HUDEP-2 (cell line): ENCODE results near the gene PPP1R16B.
"Not testable (repeated sequence)": the region's sequence is repeated elsewhere in the genome, so short reads cannot be mapped to it uniquely, and the experiment has no call there.

Experiments used
- DNase-seq, 76 experiments: peaks; one replicate each; lab custom pipeline; 2025; ENCODE audit not compliant: unreplicated experiment in 76 of 76; lab: John Stamatoyannopoulos, UW

Gene PPP1R16B

GRCh38 chr20:38791291-38791690, 14.2 kb upstream of the PPP1R16B start:
- DNase-seq = peak in 2 of 76 experiments; percentile 2 to 4

DNA sequence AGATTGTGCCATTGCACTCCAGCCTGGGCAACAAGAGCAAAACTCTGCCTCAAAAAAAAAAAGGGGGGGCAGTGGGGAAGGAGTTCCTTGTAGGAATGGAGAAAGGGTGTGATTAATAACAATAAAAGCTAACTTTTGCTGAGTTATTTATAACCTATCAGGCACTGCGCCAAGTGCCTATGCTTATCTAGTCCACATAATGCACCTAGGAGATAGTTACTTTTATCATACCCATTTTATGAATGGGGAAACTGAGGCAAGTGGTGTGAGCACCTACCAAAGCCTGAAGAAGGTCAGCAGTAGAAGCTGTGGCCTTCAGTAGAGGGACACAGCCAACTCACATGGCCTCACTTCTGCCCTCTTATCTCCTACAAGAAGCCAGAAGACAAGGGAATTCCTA, 13.6 kb upstream of the PPP1R16B start:
- DNase-seq = no peak

GRCh38 chr20:38794057-38794456, 11.4 kb upstream of the PPP1R16B start:
- DNase-seq = not testable (repeated sequence)

DNA sequence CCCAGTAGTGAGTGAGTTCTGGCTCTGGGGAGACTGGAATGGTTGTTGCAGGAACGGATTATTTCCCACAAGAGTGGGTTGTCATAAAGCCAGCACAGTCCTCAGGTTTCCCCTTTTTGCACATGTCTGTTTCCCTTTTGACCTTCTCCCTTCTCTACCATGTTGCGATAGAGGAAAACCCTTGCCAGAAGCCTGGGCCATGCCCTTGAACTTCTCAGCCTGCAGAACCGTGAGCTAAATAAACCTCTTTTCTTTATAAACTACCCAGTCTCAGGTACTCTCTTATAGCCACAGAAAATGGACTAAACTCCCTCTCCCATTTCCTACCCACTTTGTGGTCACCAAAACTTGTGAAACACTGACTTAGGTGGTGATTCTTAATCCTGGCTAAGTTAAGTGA, 7.2 kb upstream of the PPP1R16B start:
- DNase-seq = no peak

GRCh38 chr20:38799203-38799602, 6.3 kb upstream of the PPP1R16B start:
- DNase-seq = no peak

DNA sequence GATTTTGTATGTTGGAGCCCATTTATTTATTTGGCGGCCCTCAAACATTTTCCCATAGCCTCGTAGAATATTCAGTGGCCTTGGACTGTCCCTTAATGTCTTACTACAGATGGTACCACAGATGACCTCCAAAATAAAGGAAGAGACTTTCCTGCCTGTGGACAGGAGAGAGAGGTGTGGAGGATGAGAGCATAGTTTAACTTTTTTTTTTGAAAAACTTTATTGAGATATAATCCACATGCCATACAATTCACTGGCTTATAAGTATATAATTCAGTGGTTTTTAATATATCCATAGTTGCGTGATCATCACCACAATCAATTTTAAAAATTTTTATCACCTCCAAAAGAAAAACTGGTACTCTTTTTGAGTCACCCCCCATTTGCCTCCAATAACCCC, 4.6 kb upstream of the PPP1R16B start:
- no peak for DNase-seq

DNA sequence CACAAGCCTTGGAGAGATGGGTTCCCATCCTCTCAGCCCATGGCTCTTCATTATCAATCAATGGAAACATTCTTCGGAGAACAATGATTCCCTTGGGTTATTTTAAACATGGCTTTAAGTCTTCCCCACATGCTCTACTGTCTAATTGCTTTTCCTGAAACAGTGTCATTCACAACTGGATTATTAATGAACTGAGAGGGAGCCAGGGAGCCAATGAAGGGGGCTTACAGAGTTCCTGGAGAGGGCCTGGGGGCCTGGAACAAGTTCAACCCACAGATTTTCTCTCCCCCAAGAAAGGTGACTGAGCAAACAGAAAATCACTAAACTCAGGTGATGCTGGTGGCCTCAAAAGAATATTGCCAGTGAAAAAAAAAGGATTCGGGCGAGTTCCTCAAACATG, 1.3 kb upstream of the PPP1R16B start:
- no peak for DNase-seq

GRCh38 chr20:38804682-38805501, 605 bp upstream of the PPP1R16B start:
- no peak for DNase-seq

DNA sequence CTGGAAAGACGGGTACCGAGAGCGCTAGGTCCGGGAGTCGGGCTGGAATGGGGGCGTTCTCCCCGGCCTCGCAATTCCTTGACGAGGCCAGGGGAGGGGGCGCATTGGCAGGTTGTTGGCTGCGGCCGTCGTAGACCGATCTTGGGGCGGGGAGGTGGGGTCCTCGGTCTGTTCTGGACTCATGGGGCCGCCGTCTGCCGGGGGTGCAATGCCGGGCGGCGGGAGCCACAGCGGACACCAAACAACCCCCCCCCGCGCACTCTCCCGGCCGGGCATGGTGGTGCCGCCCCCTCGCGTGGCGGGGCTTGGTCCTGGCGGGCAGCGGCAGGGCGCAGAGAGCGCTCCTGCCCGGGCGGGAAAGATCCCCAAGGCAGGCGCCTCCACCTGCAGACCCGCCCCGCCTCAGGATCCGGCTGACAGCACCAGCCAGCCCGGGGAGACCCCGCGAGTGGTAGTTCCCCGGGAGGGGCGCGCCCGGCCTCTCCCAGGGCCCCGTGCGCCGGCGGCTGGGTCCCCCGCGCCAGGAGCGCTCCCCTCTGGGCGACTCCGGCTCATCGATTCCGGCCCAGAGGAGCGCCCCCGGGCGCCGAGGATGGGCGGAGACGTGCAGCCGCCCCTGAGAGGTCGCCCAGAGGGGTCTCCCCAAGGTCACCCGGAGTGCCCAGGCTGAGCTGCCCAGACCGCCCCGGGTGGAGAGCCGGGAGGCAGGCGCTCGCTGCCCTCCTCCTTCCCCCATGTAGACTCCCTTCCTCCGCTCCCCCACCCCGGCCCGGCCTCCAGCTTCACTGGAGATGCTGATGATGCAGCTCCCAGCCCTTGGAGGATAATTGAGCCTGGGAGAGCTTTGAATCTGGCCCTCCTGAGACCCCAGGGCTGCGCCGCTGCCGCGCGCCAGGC, 709 bp downstream of the PPP1R16B start:
- DNase-seq = no peak

- no peak for DNase-seq
These were observed 1.6 kb downstream of the PPP1R16B start for GRCh38 chr20:38806855-38807655.

GRCh38 chr20:38809942-38810341, 4.4 kb downstream of the PPP1R16B start:
- no peak for DNase-seq

DNA sequence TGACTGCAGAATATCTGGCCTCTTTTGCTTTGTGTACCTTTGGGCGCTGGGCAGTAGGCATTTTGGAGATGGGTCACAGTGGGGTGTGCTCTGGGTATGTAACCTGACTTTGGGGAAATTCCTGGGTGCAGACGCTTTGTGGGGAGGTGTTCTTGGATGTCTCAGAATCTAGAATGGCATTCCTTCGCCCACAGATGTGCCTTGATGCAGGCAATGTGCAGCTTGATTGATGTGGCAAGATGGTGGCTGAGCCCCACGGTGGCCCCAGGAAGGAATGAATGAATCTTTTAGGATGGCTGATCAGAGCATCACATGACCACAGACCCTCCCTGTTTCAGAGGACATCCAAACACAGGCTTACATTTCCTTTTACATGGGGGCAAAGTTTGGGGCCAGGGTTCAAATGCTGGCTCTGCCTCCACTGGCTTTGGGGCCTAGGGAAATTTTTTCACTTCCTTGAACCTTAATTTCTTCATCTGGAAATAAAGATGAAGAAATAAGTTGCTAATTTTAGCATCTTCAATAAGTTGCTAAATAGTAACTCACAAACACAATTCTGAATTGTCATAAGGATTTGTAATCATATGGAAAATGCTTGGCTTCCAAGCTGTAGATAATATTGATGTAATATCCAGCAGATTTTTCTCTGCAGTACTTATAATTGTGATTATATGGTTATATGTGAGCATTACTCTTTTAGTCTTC, 5.6 kb downstream of the PPP1R16B start:
- DNase-seq = no peak

DNA sequence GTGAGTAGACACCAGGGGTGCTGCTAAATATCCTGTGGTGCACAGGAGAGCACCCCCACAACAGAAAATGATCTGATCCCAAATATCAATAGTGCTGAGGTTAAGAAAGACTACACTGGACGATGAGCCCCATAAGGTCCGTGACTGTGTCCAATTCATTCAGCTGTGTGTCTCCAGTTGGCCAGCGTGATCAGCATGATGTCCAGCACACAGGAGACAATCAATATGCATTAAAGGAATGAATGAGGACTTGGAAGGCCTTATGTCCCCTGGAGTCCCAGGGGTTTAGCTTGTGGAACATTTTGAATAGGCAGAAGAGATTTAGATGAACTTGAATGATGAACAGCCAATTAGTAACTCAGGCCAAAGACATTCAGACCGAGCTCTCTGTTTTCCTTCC, 6.3 kb downstream of the PPP1R16B start:
- DNase-seq = no peak

DNA sequence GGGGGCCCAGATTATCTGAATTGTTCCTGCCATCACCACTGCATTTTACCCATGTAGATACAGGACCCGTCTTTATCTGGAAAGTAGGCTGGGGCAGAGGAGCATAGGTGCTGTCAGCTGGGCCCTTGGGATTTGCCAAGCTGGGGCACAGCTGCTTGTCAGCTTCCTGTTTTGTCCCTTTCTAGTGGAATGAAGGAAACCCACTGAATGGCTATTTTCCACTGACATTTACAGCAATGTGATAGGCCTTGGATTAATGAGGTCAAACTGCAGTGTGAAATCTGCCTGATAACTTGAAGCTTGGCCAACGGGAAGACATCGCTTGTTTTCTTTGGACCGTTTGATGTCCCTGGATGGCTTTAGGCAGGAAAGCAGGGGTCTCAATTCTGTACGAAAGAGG, 6.7 kb downstream of the PPP1R16B start:
- DNase-seq = no peak

DNA sequence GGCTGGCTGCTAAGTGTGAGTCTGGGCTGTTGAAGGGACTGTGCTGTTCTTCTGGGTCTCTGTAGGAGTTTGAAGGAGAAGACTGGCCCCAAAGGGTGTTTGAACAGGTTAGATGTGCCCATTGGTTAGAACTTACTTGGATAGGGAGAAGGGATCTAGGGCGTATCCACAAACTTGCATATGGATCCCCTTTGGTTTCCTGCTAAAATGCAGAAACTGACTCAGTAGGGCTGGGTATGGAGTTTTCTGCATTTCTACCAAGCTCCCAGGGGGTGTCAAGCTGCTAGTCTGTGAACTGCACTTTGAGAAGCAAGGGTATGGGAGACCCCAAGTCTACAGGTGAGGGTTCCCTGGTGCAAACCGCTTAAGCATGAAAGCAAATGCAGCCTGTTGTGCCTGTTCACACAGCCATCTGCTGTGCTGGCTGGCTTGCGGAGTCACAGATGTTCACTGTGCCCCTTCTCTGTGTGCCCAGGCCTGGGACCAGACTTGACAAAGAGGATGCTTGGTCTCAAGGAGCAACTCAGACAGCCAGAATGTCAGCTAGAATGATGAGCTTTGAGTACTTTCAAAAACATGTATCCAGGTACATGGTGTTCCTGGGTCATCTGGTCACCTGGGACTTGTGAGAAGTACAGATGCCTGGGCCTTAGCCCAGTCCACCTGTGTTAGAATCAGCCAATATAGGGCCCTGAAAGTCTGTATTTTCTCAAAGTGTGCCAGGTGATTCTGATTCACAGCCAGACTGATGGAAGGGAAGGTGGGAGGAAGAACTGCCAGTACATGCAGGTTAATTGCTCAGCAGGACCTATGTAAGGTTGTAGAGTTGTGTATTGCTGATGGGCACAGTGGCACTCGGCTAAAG, 7.4 kb downstream of the PPP1R16B start:
- no peak for DNase-seq

GRCh38 chr20:38813574-38813962, 8.1 kb downstream of the PPP1R16B start:
- not testable (repeated sequence) for DNase-seq

GRCh38 chr20:38815446-38815845, 9.9 kb downstream of the PPP1R16B start:
- no peak for DNase-seq

GRCh38 chr20:38818113-38819065, 12.9 kb downstream of the PPP1R16B start:
- no peak for DNase-seq
